Measurements from ENCODE around the gene FMNL2. TPM values are rescaled to one million over a fixed set of nuclear protein-coding genes. Genes with fewer than 3 reads are reported as not detected.

FMNL2 gene
- total RNA-seq, 1 experiment from 2014 or later = 28.1 TPM

- peak; percentile 6 for TF ChIP-seq ZBTB33 (IDR thresholded peaks at IDR 0.05; ENCODE audit: extremely low read depth, insufficient replicate concordance, low read length)
These were observed 86.8 kb downstream of the FMNL2 start (continued) for GRCh38 chr2:152421521-152422370.

- RAD21 ChIA-PET (ENCODE audit: low non-redundant PET in 1 of 2, low total read pairs in 2 of 2, uncharacterized antibody in 2 of 2, unreplicated experiment in 2 of 2) = no interaction called here
- H2AFZ ChIP-seq (ENCODE audit: low read depth, low read length, poor library complexity, severe bottlenecking) = no peak overlapping the region
- H3K4me3 ChIP-seq (replicated peaks in 1 of 2; ENCODE audit: low read depth in 1 of 2, low read length in 2 of 2) = no peak overlapping the region
- POLR2A ChIA-PET = no interaction called here
- CTCF ChIA-PET = no interaction called here
- H3K9me2 ChIP-seq (ENCODE audit: insufficient read depth) = no peaks in the 10 kb centered on the region
- H3K9me3 ChIP-seq (ENCODE audit: control insufficient read depth in 1 of 2, insufficient read depth in 1 of 2, low read depth in 1 of 2, low read length in 2 of 2) = no peaks in the 10 kb centered on the region
- ATAC-seq (no peak), DNase-seq (ENCODE audit: low read depth, low spot score) (no peak)
- H3K9ac ChIP-seq (ENCODE audit: low read length) = no peak overlapping the region
- H3K27ac ChIP-seq (ENCODE audit: low read depth, low read length) = no peak overlapping the region
- BruUV-seq (replicated peaks) = no TSS peak
- no peaks in the 10 kb centered on the region for H4K20me1 ChIP-seq (ENCODE audit: insufficient read depth)
- intact Hi-C loops (cut with micrococcal nuclease) = no loop called here
- no peaks in the 10 kb centered on the region for H3K36me3 ChIP-seq (ENCODE audit: control insufficient read depth in 1 of 2, insufficient read depth in 2 of 2, low read length in 2 of 2)
- H3K4me1 ChIP-seq (ENCODE audit: control insufficient read depth in 1 of 2, insufficient read depth in 2 of 2, low read length in 2 of 2) = peaks cover 13 to 22% of the 10 kb centered on the region in 2 experiments
- peaks cover 31% of the 10 kb centered on the region for H3K79me2 ChIP-seq (ENCODE audit: insufficient read depth, low read length)
- no peaks in the 10 kb centered on the region for H3K27me3 ChIP-seq (ENCODE audit: insufficient read depth, low read length)
- no peak overlapping the region for H3K4me2 ChIP-seq (ENCODE audit: low read length)
- TF ChIP-seq FOSL1 (IDR thresholded peaks at IDR 0.05; ENCODE audit: low read depth) = no peak
- TF ChIP-seq CTCF (IDR thresholded peaks at IDR 0.05 in 2 of 3, conservative IDR thresholded peaks at IDR 0.05 in 1 of 3; ENCODE audit: borderline replicate concordance in 1 of 3, insufficient read depth in 1 of 3, low read depth in 2 of 3, low read length in 2 of 3) = no peak
- no peak for TF ChIP-seq ZFX (IDR thresholded peaks at IDR 0.05)
- no peak for TF ChIP-seq ELF1 (IDR thresholded peaks at IDR 0.05; ENCODE audit: borderline replicate concordance, low read depth)
- no peak for TF ChIP-seq RAD21 (IDR thresholded peaks at IDR 0.05; ENCODE audit: low read depth)
- TF ChIP-seq CEBPB (IDR thresholded peaks at IDR 0.05; ENCODE audit: low read depth) = no peak
- TF ChIP-seq ATF3 (IDR thresholded peaks at IDR 0.05) = no peak
- TF ChIP-seq SIN3A (IDR thresholded peaks at IDR 0.05; ENCODE audit: low read depth) = no peak
- TF ChIP-seq ZNF274 (IDR thresholded peaks at IDR 0.05; ENCODE audit: low read depth, low read length) = no peak
- TF ChIP-seq EZH2 (IDR thresholded peaks at IDR 0.05) = no peak
- no peak for TF ChIP-seq ZBTB33 (IDR thresholded peaks at IDR 0.05; ENCODE audit: extremely low read depth, insufficient replicate concordance, low read length)
- no peak for TF ChIP-seq EZH2phosphoT487 (IDR thresholded peaks at IDR 0.05; ENCODE audit: borderline replicate concordance)
- TF ChIP-seq CBX3 (IDR thresholded peaks at IDR 0.05; ENCODE audit: low read depth) = no peak
- no peak for TF ChIP-seq MAX (IDR thresholded peaks at IDR 0.05)
- TF ChIP-seq YY1 (IDR thresholded peaks at IDR 0.05; ENCODE audit: extremely low read depth, insufficient replicate concordance, low read depth, low read length) = no peak
These were observed 88.7 kb downstream of the FMNL2 start for GRCh38 chr2:152423684-152424083.

All from HCT116 (cell line).